Transverse colon (tissue), 4 donors: Measurements from ENCODE around the gene DAO. TPM values are rescaled to one million over a fixed set of nuclear protein-coding genes. Genes with fewer than 3 reads are reported as not detected.

ENCODE experiments used
- DNase-seq: peaks from one replicate; pipeline ENCODE4 v3.0.0-alpha.2; 2019
- H3K27ac ChIP-seq, 4 donors: fragments of 200-600 bp; sonication (generic); 2 replicates each; pipeline ENCODE4 v1.5.1; 2016 to 2018; ENCODE audit warnings: inconsistent platforms in 4 of 4
- H3K27me3 ChIP-seq: fragments of 200-600 bp; sonication (generic); 2 replicates; pipeline ENCODE4 v1.5.1; 2017; ENCODE audit warnings: inconsistent platforms
- H3K36me3 ChIP-seq, 4 donors: fragments of 200-600 bp; sonication (generic); 2 replicates each; pipeline ENCODE4 v1.5.1; 2017 to 2019; ENCODE audit warnings: inconsistent platforms in 4 of 4
- H3K4me1 ChIP-seq, 4 donors: fragments of 200-600 bp; sonication (generic); 2 replicates each; pipeline ENCODE4 v1.5.1; 2017 to 2020; ENCODE audit warnings: inconsistent platforms in 4 of 4
- H3K4me3 ChIP-seq, 4 donors: fragments of 200-600 bp; sonication (generic); 1 replicate in 1 of 4; 2 replicates in 3 of 4; pipeline versions ENCODE4 v1.5.1 to v1.6.1; 2017 to 2019; ENCODE audit warnings: inconsistent platforms in 4 of 4
- H3K9me3 ChIP-seq, 2 donors: fragments of 200-600 bp; sonication (generic); 2 replicates each; pipeline ENCODE4 v1.5.1; 2017 to 2019; ENCODE audit warnings: inconsistent platforms in 2 of 2
- CTCF ChIP-seq, 5 experiments: fragments of 200-600 bp in 3 of 5; fragments of 450-650 bp in 2 of 5; sonication (generic) in 3 of 5; IDR thresholded peaks; 1 replicate in 2 of 5; 2 replicates in 3 of 5; pipeline ENCODE4 v1.5.1; 2016 to 2017; ENCODE audit warnings: antibody characterized with exemption in 5 of 5, inconsistent platforms in 3 of 5, mild to moderate bottlenecking in 2 of 5, moderate library complexity in 1 of 5
- EP300 ChIP-seq: sonication (generic); formaldehyde crosslinking; IDR thresholded peaks from one replicate; pipeline ENCODE4 v1.6.1; 2017; ENCODE audit warnings: antibody characterized with exemption, low read depth
- POLR2A ChIP-seq: fragments of 450-650 bp; IDR thresholded peaks from one replicate; pipeline ENCODE4 v1.6.1; 2016; ENCODE audit warnings: antibody characterized with exemption, mild to moderate bottlenecking, moderate library complexity
- POLR2AphosphoS5 ChIP-seq, 3 donors: sonication (generic); formaldehyde crosslinking; IDR thresholded peaks; one replicate each; pipeline ENCODE4 v1.6.1; 2016; ENCODE audit warnings: antibody characterized with exemption in 3 of 3
- WGBS, 2 donors: methylation state at CpG; one replicate each; pipeline ENCODE4 v1.1.5; 2018; ENCODE audit warnings: low coverage in 1 of 2; 5-methylcytosine and 5-hydroxymethylcytosine counted together
- in situ Hi-C, 4 donors: fragments of 200-750 bp; cut with MboI; loops; one replicate each; pipeline versions ENCODE4 v1.15.0 to v1.15.1; 2017; ENCODE audit warnings: low sequenced_read_pairs in 3 of 4, low pct_ligation_motif_present in 1 of 4, low pct_unique_long_range_greater_than_20kb in 1 of 4
- intact Hi-C: fragments of 100-400 bp; cut with DNase I; formaldehyde crosslinking; loops from one replicate; pipeline ENCODE4 v1.15.1; 2023; ENCODE audit warnings: low total_unique reads
- total RNA-seq, 4 donors: library from RNA; depleted of rRNA; stranded (reverse); fragments of >200 nt; gene quantifications; one replicate each; pipeline ENCODE4 v1.1.0, GENCODE V29; 2016

Gene DAO
- total RNA-seq, 4 donors from 2014 or later: 3.7 to 7.1 (median 4.4) TPM; not detected in 1

GRCh38 chr12:108895220-108895802 is 15.4 kb downstream of the DAO start:
- no peak for DNase-seq
- intact Hi-C loops (no loop called here), in situ Hi-C loops (no loop called here)
- Histone ChIP-seq H3K9me3 (no peaks in the 10 kb centered on the region), H3K4me3 (no peak overlapping the region), H3K27me3 (no peaks in the 10 kb centered on the region), H3K4me1 (no peaks in the 10 kb centered on the region), H3K36me3 (no peaks in the 10 kb centered on the region), H3K27ac (no peak overlapping the region)
- TF ChIP-seq POLR2AphosphoS5 (IDR thresholded peaks at IDR 0.05) (no peak), EP300 (no peak), CTCF (IDR thresholded peaks at IDR 0.05) (no peak), POLR2A (no peak)
- 92% methylated on average over 5 of the region's 5 CpGs; no CpG with 5 or more reads in 1 of the 2 donors for WGBS, 2 donors

- 46 to 75% methylated on average over 6 to 7 of the region's 8 CpGs for WGBS, 2 donors
- in situ Hi-C loops: no loop called here
- H3K9me3 ChIP-seq: no peaks in the 10 kb centered on the region
- DNase-seq: no peak
- H3K4me3 ChIP-seq: no peak overlapping the region
- no peak for TF ChIP-seq EP300
- TF ChIP-seq POLR2AphosphoS5 (IDR thresholded peaks at IDR 0.05): no peak
- no peak for TF ChIP-seq POLR2A
- TF ChIP-seq CTCF (IDR thresholded peaks at IDR 0.05): no peak
- no peak overlapping the region for H3K27ac ChIP-seq
- no peaks in the 10 kb centered on the region for H3K36me3 ChIP-seq
- intact Hi-C loops: no loop called here
- H3K4me1 ChIP-seq: no peaks in the 10 kb centered on the region
- H3K27me3 ChIP-seq: no peaks in the 10 kb centered on the region
Measured at GRCh38 chr12:108896336-108896735, 16.4 kb downstream of the DAO start.

GRCh38 chr12:108896817-108897216 is 16.9 kb downstream of the DAO start:
- Histone ChIP-seq H3K27me3 (no peaks in the 10 kb centered on the region), H3K4me3 (no peak overlapping the region), H3K27ac (no peak overlapping the region), H3K4me1 (no peaks in the 10 kb centered on the region), H3K9me3 (no peaks in the 10 kb centered on the region), H3K36me3 (no peaks in the 10 kb centered on the region)
- 60 to 88% methylated on average over 1 to 4 of the region's 4 CpGs for WGBS, 2 donors
- no peak for DNase-seq
- TF ChIP-seq EP300: no peak
- intact Hi-C loops: no loop called here
- in situ Hi-C loops: no loop called here

GRCh38 chr12:108899145-108899544 is 19.3 kb downstream of the DAO start:
- WGBS, 2 donors: 90 to 94% methylated on average over 5 of the region's 5 CpGs
- TF ChIP-seq EP300 (no peak), POLR2AphosphoS5 (IDR thresholded peaks at IDR 0.05) (no peak), POLR2A (no peak), CTCF (IDR thresholded peaks at IDR 0.05) (no peak)
- H3K9me3 ChIP-seq: no peaks in the 10 kb centered on the region
- H3K4me3 ChIP-seq: no peak overlapping the region
- no peak overlapping the region for H3K27ac ChIP-seq
- intact Hi-C loops: no loop called here
- no peaks in the 10 kb centered on the region for H3K4me1 ChIP-seq
- no peaks in the 10 kb centered on the region for H3K36me3 ChIP-seq
- in situ Hi-C loops: no loop called here
- no peak for DNase-seq
- no peaks in the 10 kb centered on the region for H3K27me3 ChIP-seq

GRCh38 chr12:108905725-108906124 is 25.8 kb downstream of the DAO start:
- H3K27ac ChIP-seq: peak overlapping the region in 1 of 4 donors; percentile 21
- no peaks in the 10 kb centered on the region for H3K36me3 ChIP-seq
- no peak for DNase-seq
- H3K9me3 ChIP-seq: no peaks in the 10 kb centered on the region
- no peak overlapping the region for H3K4me3 ChIP-seq
- H3K27me3 ChIP-seq: no peaks in the 10 kb centered on the region
- TF ChIP-seq POLR2AphosphoS5 (IDR thresholded peaks at IDR 0.05) (no peak), EP300 (no peak), CTCF (IDR thresholded peaks at IDR 0.05) (no peak), POLR2A (no peak)
- H3K4me1 ChIP-seq: no peaks in the 10 kb centered on the region
- in situ Hi-C loops: no loop called here
- intact Hi-C loops: no loop called here
- WGBS, 2 donors: 39 to 62% methylated on average over 4 to 5 of the region's 5 CpGs
